Left lobe of liver (tissue), 2 donors: ENCODE data around the gene MOSPD2. TPM values are rescaled to one million over a fixed set of nuclear protein-coding genes. Genes with fewer than 3 reads are reported as not detected.

Experiments used
- ATAC-seq: fragments of 200-7000 bp; cut with Tn5 transposase; one replicate; pipeline ENCODE4 v1.9.1; 2020; ENCODE audit warnings: mild to moderate bottlenecking, moderate library complexity
- DNase-seq: peaks from one replicate; pipeline ENCODE4 v3.0.0-alpha.2; 2020; ENCODE audit warnings: low spot score
- total RNA-seq: library from RNA; stranded (reverse); gene quantifications from one replicate; pipeline ENCODE4 v1.2.1, GENCODE V29; 2021
- donor health status: DM: no; HTN: no; CAD: no; lungs with moderate emphysema.
- donor health status: DM: no; HTN: yes; CAD: no.

Gene MOSPD2
- total RNA-seq, 1 donor from 2014 or later = 4.2 TPM

GRCh38 chrX:14913241-14913640 lies 40.0 kb downstream of the MOSPD2 start:
- DNase-seq (no peak), ATAC-seq (no peak)

GRCh38 chrX:14915596-14915995 lies 42.4 kb downstream of the MOSPD2 start:
- no peak for ATAC-seq
- DNase-seq = no peak

- ATAC-seq (no peak), DNase-seq (no peak)
Measured at GRCh38 chrX:14916017-14916674, 42.9 kb downstream of the MOSPD2 start.

DNA sequence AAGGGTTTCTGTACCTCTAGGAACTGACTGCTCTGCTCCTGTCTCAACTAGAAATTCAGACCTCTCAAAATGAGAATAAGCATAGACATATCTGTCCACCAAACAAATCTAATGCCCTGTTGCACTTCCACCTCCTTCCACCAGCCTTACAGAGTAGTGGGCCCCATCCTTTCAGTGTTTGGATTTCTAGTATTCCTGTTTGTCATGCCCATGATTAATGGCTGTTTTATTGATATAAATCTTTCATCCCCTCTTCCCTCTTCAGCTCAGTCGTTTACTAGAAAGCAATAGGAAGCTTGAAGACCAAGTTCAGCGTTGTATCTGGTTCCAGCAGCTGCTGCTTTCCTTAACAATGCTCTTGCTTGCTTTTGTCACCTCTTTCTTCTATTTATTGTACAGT lies 46.2 kb downstream of the MOSPD2 start:
- ATAC-seq = no peak
- no peak for DNase-seq

GRCh38 chrX:14920196-14920595 lies 47.0 kb downstream of the MOSPD2 start:
- ATAC-seq = no peak
- no peak for DNase-seq

DNA sequence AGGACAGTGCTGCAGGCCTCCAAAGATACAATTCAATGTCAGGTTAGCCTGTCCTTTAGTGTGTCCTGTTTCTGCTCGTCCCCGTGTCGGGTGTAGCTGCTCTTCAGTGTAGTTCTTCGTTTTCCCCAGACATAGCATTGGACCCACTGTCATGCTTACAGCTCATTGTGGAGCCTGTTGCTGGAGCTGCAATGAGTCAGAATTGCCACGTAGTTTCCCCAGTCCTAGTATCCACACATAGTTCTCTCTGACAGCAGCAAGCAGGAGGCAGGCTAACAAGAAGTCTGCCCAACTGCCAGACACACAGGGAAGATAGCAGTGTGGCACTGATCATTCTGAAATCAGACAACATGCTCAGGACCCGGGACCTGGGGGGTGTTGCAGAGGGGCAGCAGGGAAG lies 49.2 kb downstream of the MOSPD2 start:
- no peak for ATAC-seq
- DNase-seq = no peak

DNA sequence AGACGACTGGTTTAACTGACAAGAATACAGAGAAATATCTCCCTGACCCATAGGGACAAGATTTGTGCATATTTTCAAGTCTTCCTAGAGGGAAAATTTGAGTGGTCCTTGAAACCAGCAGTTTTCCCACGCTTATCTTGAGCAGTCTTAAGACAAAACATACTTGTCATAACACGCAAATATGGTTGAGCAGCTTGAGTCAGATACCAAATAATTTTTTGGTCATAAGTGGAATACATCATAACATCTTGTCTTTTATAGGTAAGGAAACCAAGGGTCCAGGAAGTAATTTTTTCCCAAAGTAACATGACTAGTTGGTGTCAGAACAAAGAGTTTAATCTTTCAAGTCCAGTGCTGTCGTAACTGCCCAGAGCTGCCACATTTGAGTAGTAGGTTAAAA lies 50.5 kb downstream of the MOSPD2 start:
- no peak for ATAC-seq

DNA sequence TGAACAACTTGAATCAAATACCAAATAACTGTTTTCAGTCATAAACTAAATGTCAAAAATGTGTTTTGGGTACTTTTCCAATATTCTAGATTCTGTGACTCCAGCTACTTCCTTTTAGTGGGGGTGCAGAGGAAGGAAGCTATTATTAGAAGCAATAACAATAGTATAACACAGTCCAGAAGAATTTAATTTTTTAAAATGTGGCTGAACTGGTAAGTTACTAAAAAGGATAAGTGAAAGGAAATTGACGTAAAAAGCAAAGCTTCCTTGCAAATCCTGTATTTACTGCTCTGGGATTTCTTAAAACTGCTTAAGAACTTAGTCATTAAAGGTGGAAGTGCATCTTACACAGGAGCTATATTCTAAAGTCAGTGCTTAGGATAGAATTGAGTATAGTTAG lies 53.2 kb downstream of the MOSPD2 start:
- ATAC-seq (no peak), DNase-seq (no peak)

More for the DNA sequence above, 50.5 kb downstream of the MOSPD2 start:
- no peak for DNase-seq

- no peak for DNase-seq
- ATAC-seq = no peak
Measured at GRCh38 chrX:14927401-14927800, 54.2 kb downstream of the MOSPD2 start.

GRCh38 chrX:14930663-14931062 lies 57.4 kb downstream of the MOSPD2 start:
- DNase-seq (no peak), ATAC-seq (no peak)

DNA sequence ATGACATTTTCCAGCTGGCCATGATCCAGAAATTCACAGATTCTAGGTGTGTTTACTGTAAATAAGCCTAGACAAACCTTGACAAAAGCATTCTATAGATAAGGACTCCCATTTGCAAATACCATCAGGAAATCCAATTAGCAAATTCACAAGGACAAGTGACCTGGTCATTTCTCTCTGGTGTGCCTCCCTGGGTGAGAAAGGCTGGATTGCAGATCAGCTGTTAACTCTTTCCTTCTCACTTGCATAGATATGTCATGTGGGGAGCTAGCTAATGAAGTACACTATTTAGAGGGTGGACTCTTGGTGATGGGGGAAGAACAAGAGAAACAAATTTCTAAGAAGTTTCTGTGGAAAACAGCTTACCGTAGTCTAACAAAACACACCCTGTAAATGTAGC lies 58.9 kb downstream of the MOSPD2 start:
- no peak for ATAC-seq
- no peak for DNase-seq

DNA sequence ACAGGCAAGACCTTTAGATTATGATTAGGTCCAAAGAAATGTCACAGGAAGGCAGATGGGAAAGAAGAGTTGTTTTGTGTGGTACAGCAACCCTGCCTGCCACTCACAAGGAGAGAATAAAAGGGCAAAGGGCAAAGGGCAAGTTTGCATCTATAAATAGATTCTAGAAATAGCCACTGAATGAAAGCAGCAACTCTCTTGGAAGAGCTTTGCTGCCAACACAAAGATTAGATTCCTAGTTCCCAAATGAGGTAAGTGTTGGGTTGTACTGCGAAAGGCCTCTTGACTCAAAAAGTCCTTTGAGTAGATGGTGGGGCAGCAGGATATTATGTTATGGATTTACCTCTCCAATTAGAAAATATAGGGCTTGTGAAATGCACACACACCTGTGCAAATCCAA lies 61.2 kb downstream of the MOSPD2 start:
- DNase-seq (no peak), ATAC-seq (no peak)

GRCh38 chrX:14936561-14936960 lies 63.3 kb downstream of the MOSPD2 start:
- DNase-seq (no peak), ATAC-seq (no peak)

- DNase-seq = no peak
- ATAC-seq = no peak
Measured at GRCh38 chrX:14939644-14940043, 66.4 kb downstream of the MOSPD2 start.

GRCh38 chrX:14941301-14941700 lies 68.1 kb downstream of the MOSPD2 start:
- ATAC-seq = no peak
- no peak for DNase-seq

DNA sequence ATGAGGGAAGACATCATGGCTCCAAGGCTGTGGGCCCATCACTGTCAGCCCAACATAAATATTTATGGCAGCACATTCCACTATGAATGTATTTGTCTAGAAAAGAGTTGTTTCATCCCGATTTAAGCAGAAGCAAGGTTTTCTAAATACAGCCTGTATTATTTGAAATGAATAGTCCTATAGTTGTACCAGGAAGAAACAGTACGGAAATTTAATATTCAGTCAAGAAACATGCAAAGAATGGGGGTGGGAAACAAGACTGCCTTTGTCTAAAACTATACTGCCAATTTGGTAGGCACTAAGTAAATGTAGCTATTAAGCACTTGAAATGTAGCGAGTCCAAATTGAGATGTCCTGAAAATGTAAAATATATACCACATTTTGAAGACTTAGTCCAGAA lies 69.1 kb downstream of the MOSPD2 start:
- no peak for ATAC-seq

DNA sequence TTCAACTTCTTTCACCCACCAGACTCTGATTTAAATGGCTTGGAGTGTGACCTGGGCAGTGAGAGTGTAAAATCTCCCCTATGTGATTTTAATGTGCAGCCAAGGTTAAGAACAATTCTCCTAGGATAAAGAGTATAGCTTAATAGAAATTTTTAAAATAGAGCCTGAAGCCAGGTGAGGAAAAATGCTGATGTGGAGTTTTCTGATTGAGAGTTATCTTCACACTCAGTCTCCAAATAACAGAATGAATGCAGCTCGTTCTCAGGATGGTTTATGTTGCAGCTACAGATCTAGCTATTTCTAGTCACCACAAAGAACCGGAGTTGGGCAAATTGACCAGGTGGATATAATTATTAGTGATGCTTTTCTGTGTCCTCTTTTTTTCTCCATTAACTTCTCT lies 70.7 kb downstream of the MOSPD2 start:
- ATAC-seq = no peak
- DNase-seq = no peak

More for the DNA sequence above, 69.1 kb downstream of the MOSPD2 start:
- DNase-seq = no peak

- no peak for ATAC-seq
Measured at GRCh38 chrX:14946606-14947155, 73.5 kb downstream of the MOSPD2 start.

DNA sequence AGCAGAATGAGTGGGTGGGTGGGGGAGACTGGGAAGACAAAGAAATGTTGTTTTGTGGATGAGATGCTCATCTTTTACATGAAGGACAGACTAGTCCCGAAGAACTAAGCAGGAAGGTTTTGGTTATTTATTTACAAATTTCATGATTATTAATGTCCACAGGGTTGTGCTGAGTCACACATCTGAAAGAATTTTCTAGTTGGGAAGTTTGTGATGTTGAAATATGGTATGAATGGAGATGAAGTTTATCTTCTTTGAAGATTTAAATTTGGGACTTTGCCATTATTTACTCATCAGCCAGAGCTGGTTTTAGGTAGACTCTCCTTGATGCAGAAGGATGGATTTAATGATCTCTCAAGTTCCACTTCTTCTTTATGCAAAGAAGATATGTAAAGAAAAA lies 75.5 kb downstream of the MOSPD2 start:
- ATAC-seq = no peak
- no peak for DNase-seq

More at GRCh38 chrX:14946606-14947155, 73.5 kb downstream of the MOSPD2 start:
- no peak for DNase-seq

DNA sequence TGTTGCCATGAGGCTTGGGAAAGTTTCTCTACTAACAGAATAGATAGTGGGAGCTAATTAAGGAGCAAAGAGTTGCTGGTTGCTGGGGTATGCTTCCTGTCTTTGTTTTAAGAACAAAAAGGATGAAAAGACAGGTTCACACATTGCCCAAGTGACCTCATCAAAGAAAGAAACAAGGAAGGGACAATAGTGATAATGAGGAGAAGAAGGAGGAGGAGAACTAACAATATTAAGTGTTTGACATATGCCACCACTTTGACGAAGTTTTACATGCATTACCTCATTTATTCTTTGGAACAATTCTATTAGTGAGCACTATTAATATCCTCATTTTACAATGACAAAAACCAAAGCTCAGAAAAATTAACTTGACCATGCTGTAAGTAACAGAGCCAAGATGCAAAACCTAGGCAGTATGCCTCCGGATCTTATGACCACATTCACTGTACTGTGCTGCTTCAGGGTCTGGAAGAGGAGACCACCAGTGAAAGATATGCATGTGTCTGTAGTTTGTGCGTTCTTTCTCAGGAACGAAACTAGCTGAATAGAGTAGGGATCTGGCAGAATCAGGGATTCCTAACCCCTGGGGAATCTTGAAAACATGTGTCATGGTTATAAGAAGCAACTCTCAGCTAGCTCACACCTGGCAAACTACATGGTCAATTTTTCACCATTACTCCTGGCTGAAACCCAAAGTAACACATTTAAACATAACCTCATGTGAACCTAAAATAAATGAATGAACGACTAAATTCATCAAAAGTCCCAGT lies 83.8 kb downstream of the MOSPD2 start:
- no peak for ATAC-seq

DNA sequence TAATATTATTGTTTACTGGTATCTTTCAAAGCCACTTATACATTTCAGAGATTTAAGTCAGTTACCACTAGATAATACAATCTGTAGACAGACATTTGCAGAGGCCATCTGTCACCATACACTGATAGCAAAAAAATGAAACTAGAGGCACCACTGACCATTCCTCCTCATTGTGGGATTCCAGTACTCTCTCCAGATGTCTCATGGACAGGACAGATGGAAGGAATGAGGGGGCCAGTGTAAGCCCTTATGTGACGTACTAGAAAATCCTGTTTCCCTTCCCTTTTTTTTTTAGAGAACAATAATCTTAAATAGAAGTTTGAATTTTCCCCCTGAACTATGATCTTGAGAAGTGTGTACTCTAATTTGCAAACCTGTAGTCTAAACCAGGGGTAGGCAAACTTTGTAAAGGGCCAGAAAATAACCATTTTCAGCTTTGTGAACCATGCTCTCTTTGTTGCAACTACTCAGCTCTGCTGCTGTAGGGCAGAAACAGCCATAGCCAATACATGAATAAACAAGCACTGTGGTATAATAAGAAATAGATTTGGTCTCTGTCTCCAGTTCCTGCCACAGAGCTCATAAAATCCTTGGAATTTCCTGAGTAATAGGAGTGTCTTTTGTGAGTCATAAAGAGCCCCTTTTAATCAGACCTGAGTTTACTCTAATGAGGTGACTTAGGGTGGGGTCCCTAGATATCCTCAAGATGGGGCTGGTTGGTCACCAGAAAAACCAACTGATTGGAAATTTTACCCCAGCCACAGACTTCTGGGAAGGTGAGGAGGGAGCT lies 90.4 kb downstream of the MOSPD2 start:
- DNase-seq = no peak
- no peak for ATAC-seq

More for the DNA sequence above, 83.8 kb downstream of the MOSPD2 start:
- DNase-seq = no peak
